IPS-NIHi7 (cell line): Measurements from ENCODE around the gene SARS1.

Source experiments
- DNase-seq: peaks from one replicate; pipeline ENCODE4 v3.0.0; 2012; ENCODE audit warnings: mixed read lengths; ENCODE audit errors: extremely low spot score

SARS1 gene

GRCh38 chr1:109250454-109251276 lies 36.9 kb downstream of the SARS1 start:
- no peak for DNase-seq

- DNase-seq = no peak
These were observed 37.8 kb downstream of the SARS1 start for GRCh38 chr1:109251277-109252166.

GRCh38 chr1:109252167-109252892 lies 38.6 kb downstream of the SARS1 start:
- no peak for DNase-seq

GRCh38 chr1:109252893-109253802 lies 39.4 kb downstream of the SARS1 start:
- no peak for DNase-seq

- peak; percentile 58 for DNase-seq
These were observed 40.3 kb downstream of the SARS1 start for GRCh38 chr1:109253803-109254620.

GRCh38 chr1:109254621-109255096 lies 40.9 kb downstream of the SARS1 start:
- DNase-seq = no peak

GRCh38 chr1:109255097-109255651 lies 41.5 kb downstream of the SARS1 start:
- DNase-seq = peak; percentile 40

GRCh38 chr1:109255678-109256077 lies 42.0 kb downstream of the SARS1 start:
- DNase-seq = no peak

GRCh38 chr1:109256085-109256484 lies 42.4 kb downstream of the SARS1 start:
- no peak for DNase-seq

- DNase-seq = no peak
These were observed 43.4 kb downstream of the SARS1 start for GRCh38 chr1:109256971-109257681.

- no peak for DNase-seq
These were observed 44.1 kb downstream of the SARS1 start for GRCh38 chr1:109257682-109258421.

GRCh38 chr1:109258481-109259466 lies 45.1 kb downstream of the SARS1 start:
- DNase-seq = no peak

- no peak for DNase-seq
These were observed 46.2 kb downstream of the SARS1 start for GRCh38 chr1:109259674-109260557.

- DNase-seq = no peak
These were observed 47.3 kb downstream of the SARS1 start for GRCh38 chr1:109261006-109261405.

GRCh38 chr1:109261578-109261977 lies 47.9 kb downstream of the SARS1 start:
- DNase-seq = no peak
